HFFc6 (cell line): Measurements from ENCODE around the gene HMGXB4. TPM values are rescaled to one million over a fixed set of nuclear protein-coding genes. Genes with fewer than 3 reads are reported as not detected.

Experiments used
- DNase-seq: peaks from one replicate; pipeline ENCODE4 v3.0.0-alpha.2; 2018
- H3K27ac Mint-ChIP-seq: 2 replicates; pipeline ENCODE4 v1.8.0; 2020; ENCODE audit warnings: mild to moderate bottlenecking, mixed read lengths
- H3K27me3 Mint-ChIP-seq: 2 replicates; pipeline ENCODE4 v1.8.0; 2021; ENCODE audit warnings: mild to moderate bottlenecking, moderate library complexity, mixed read lengths; ENCODE audit not compliant: insufficient read depth
- H3K36me3 Mint-ChIP-seq: 2 replicates; pipeline ENCODE4 v1.8.0; 2021; ENCODE audit warnings: low read depth, mixed read lengths
- H3K4me1 Mint-ChIP-seq: 2 replicates; pipeline ENCODE4 v1.8.0; 2020; ENCODE audit warnings: low read depth, mixed read lengths
- H3K4me3 Mint-ChIP-seq: 2 replicates; pipeline ENCODE4 v1.8.0; 2020; ENCODE audit warnings: mild to moderate bottlenecking, moderate library complexity, mixed read lengths
- H3K9me3 Mint-ChIP-seq: 2 replicates; pipeline ENCODE4 v1.8.0; 2020; ENCODE audit warnings: mild to moderate bottlenecking, mixed read lengths
- total RNA-seq, 6 experiments: library from RNA; stranded (reverse); fragmentation: NEBNext Ultra II Directional; extraction: Animal tissue kit (Norgen Biotek cat#: 25700); gene quantifications; 2 replicates in 1 of 6; 3 replicates in 5 of 6; pipeline ENCODE4 v1.2.3, GENCODE V29; 2021
- TF ChIP-seq, protein P1 (sequence below): fragments of 200-600 bp; sonication (generic); IDR thresholded peaks from 2 replicates; pipeline ENCODE4 v1.5.0; 2021; ENCODE audit warnings: antibody characterized with exemption, mild to moderate bottlenecking

The HMGXB4 gene
- total RNA-seq, 6 experiments from 2014 or later: 20.2 to 26.0 (median 24.4) TPM

DNA sequence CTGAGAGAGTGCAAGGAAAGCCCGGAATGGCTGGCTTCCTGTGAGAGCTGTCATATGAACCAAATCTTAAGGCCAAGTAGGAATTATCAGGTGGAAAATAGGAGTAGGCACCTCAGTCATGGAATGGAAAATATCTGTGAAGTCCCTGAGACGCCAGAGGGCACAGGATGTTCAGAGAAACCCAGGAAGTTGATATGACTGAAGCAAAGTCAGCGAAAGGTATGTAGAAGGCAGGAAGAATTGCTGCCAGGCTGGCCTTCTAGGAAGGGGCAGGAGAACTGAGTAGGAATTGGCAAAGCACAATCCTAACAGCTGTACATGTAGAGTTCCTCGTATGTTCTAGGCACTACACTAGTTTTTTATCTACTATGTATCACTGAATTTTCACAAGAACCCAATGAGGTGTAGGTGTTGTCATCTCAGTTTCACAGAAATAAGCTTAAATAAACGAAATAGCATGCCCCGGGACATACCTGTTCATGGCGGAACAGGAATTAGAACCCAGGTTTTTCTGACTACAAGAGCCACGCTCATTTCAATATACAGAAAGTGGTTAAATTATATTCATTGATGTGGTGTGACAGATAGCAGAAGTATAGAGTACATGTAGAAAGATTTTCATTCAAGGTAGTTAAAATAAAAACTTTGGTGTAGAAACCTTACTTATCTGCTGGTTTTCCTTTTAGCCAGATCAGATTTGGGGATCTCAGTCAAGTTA is 17.0 kb downstream of the HMGXB4 start:
- peak overlapping the region; percentile 42 for H3K27ac Mint-ChIP-seq
- peaks cover 28% of the 10 kb centered on the region for H3K4me1 Mint-ChIP-seq
- H3K4me3 Mint-ChIP-seq: no peak overlapping the region
- no peaks in the 10 kb centered on the region for H3K9me3 Mint-ChIP-seq
- no peak for DNase-seq
- H3K36me3 Mint-ChIP-seq: peaks cover 41% of the 10 kb centered on the region
- TF ChIP-seq, protein P1, sequence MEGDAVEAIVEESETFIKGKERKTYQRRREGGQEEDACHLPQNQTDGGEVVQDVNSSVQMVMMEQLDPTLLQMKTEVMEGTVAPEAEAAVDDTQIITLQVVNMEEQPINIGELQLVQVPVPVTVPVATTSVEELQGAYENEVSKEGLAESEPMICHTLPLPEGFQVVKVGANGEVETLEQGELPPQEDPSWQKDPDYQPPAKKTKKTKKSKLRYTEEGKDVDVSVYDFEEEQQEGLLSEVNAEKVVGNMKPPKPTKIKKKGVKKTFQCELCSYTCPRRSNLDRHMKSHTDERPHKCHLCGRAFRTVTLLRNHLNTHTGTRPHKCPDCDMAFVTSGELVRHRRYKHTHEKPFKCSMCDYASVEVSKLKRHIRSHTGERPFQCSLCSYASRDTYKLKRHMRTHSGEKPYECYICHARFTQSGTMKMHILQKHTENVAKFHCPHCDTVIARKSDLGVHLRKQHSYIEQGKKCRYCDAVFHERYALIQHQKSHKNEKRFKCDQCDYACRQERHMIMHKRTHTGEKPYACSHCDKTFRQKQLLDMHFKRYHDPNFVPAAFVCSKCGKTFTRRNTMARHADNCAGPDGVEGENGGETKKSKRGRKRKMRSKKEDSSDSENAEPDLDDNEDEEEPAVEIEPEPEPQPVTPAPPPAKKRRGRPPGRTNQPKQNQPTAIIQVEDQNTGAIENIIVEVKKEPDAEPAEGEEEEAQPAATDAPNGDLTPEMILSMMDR: no peak
- H3K27me3 Mint-ChIP-seq: peaks cover 3% of the 10 kb centered on the region; the same call in 1 of the 2 replicates

DNA sequence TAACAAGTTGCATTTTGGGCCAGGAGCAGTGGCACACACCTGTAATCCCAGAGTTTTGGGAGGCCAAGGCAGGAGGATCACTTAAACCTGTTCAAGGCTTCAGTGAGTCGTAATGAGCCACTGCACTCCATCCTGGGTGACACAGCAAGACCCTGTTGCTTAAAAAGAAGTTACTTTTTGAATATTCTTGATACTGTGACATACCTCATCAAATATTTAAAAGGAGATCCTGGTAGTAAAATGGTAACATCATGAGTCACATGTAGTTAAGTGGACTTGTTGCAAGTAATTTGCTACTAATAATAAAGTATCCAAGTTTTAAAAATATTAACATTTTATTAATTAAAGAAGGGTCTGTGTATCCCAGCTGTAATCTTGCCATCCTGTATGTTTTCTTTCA is 18.3 kb downstream of the HMGXB4 start:
- peaks cover 37% of the 10 kb centered on the region for H3K36me3 Mint-ChIP-seq
- H3K27ac Mint-ChIP-seq: no peak overlapping the region; the same call in 1 of the 2 replicates
- H3K27me3 Mint-ChIP-seq: no peaks in the 10 kb centered on the region; the same call in 1 of the 2 replicates
- TF ChIP-seq, protein P1: no peak
- H3K4me1 Mint-ChIP-seq: peaks cover 31% of the 10 kb centered on the region
- peak; percentile 39 for DNase-seq
- H3K9me3 Mint-ChIP-seq: no peaks in the 10 kb centered on the region
- H3K4me3 Mint-ChIP-seq: no peak overlapping the region

DNA sequence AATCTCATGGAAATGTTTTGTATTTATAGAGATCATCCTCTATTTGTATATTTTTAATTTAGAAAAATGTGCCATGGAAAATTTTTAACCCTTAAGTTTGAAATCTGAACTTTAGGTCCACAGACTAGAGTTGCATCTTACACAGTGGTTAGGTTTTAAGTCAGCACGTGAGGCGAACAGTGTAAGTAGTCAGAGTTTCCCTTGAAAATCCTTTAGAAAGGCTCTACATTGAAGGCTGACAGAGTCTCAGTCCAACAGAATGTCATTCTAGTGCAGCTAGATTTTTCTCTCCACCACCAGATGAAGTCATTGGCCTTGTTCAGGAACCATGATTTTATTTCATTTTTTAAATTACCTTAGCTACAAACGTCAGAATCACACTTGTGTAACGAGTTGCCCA is 18.7 kb downstream of the HMGXB4 start:
- TF ChIP-seq, protein P1: no peak
- H3K27ac Mint-ChIP-seq: no peak overlapping the region; the same call in 1 of the 2 replicates
- H3K4me1 Mint-ChIP-seq: peaks cover 32% of the 10 kb centered on the region
- no peaks in the 10 kb centered on the region; the same call in 1 of the 2 replicates for H3K27me3 Mint-ChIP-seq
- H3K9me3 Mint-ChIP-seq: no peaks in the 10 kb centered on the region
- peaks cover 40% of the 10 kb centered on the region for H3K36me3 Mint-ChIP-seq
- no peak overlapping the region for H3K4me3 Mint-ChIP-seq
- DNase-seq: no peak

DNA sequence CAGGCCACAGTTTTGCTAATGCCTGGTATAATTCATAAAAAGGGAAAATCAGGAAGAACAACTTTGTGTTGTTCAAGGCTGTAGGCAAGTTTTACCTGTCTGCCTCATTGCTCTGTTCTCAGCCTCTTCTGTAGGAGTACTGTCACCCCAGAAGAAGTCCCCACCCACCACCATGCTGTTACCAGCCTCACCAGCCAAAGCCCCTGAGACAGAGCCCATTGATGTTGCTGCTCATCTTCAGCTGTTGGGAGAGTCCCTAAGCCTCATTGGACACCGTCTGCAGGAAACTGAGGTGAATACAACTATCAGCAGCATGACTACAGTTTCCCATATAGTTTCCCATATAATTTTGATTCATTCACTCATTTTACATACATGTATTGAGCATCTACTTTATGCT is 30.8 kb downstream of the HMGXB4 start:
- TF ChIP-seq, protein P1: no peak
- H3K27me3 Mint-ChIP-seq: no peaks in the 10 kb centered on the region
- peaks cover 14% of the 10 kb centered on the region for H3K36me3 Mint-ChIP-seq
- H3K9me3 Mint-ChIP-seq: no peaks in the 10 kb centered on the region
- H3K4me3 Mint-ChIP-seq: no peak overlapping the region
- no peaks in the 10 kb centered on the region for H3K4me1 Mint-ChIP-seq
- H3K27ac Mint-ChIP-seq: no peak overlapping the region
- DNase-seq: no peak

DNA sequence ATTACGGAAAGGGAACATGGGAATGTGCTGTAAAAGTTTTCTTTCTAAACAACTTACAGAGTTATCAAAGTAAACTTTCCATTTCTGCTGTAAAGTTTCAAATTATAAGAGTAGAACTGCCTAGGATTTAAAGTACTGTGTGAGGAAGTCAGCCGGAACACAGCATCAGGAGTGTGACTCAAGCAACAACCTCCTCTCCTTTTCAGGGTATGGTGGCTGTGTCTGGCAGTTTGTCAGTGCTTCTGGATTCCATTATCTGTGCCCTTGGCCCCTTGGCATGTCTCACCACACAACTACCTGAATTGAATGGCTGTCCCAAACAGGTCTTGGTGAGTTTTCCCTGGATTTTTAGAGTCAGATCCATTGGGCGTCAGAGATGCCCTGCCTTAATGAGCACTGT is 35.5 kb downstream of the HMGXB4 start:
- Mint-ChIP-seq H3K27ac (no peak overlapping the region), H3K36me3 (peaks cover 24% of the 10 kb centered on the region), H3K4me1 (no peaks in the 10 kb centered on the region), H3K9me3 (no peaks in the 10 kb centered on the region), H3K27me3 (no peaks in the 10 kb centered on the region), H3K4me3 (no peak overlapping the region)
- DNase-seq: no peak
- TF ChIP-seq, protein P1: no peak
